Limb (tissue), 2 donors: ENCODE measurements around the gene MAEA.
A peak's percentile ranks its signal among the peaks of the same experiment; 100 is the strongest.

Experiments
- DNase-seq, 2 donors: peaks; one replicate each; pipeline ENCODE4 v3.0.0-alpha.2; 2016; ENCODE audit errors: extremely low spot score in 2 of 2

Gene MAEA

DNA sequence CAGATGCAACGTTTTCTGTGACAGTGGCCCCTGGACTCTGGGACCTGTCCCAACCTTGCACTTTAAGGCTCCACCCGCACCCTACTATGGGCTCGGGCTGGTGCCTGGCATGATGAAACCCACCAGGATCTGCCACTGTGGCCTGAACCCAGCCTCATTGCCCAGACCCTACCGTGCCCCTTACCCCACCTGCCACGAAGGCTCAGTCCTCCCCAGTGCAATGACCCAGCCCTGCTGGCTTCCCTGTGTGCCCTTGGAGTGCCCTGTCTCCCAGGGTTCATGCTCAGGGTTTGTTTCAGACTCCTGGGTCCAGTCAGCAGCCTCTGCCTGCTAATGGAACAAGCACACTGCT lies 60.5 kb downstream of the MAEA start:
- DNase-seq = no peak

DNA sequence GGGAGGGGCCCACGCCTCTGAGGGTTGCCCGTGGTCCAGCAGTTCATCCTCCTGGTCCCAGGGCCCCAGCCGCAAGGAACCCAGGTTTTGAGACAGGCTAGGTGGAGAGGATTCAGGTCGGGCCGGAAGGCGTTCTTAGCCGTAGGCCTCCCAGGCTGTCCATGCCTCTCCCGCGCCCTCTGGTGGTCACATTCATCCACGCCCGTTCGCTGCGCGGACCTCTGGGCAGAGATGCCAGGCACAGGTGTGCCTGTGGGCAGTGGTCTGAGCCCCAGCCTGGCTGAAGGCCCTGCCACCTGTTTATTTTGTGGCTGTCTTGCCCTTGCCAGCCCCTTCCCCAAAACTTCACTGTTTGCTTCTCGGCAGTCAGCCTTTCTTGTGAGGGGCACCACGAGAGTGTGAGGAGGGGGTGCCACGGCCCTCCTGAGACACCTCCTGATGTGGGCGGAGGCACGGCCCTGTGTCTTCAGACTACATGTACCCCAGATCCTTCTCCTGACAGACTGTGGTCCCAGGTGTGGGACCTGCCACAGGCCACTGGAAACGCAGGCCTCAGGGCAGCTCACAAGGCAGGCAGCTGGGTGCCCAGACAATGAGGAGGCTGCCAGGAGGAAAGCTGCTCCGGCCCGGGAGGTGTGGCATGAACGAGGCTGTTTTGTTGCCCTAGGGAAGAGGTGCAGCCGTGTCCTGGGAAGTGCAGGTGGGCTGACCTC lies 62.3 kb downstream of the MAEA start:
- peak; percentile 71 to 89 for DNase-seq

DNA sequence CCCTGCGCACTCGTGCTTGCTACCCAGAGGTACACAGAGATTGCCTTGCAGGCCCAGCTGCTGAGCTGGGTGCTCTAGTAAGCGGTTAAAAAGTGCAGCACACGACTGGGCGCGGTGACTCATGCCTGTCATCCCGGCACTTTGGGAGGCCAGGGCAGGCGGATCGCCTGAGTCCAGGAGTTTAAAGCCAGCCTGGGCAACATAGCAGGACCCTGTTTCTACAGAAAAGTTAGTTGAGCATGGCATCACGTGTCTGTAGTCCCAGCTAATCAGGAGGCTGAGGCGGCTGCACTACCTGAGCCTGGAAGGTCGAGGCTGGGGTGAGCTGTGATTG lies 62.8 kb downstream of the MAEA start:
- no peak for DNase-seq

DNA sequence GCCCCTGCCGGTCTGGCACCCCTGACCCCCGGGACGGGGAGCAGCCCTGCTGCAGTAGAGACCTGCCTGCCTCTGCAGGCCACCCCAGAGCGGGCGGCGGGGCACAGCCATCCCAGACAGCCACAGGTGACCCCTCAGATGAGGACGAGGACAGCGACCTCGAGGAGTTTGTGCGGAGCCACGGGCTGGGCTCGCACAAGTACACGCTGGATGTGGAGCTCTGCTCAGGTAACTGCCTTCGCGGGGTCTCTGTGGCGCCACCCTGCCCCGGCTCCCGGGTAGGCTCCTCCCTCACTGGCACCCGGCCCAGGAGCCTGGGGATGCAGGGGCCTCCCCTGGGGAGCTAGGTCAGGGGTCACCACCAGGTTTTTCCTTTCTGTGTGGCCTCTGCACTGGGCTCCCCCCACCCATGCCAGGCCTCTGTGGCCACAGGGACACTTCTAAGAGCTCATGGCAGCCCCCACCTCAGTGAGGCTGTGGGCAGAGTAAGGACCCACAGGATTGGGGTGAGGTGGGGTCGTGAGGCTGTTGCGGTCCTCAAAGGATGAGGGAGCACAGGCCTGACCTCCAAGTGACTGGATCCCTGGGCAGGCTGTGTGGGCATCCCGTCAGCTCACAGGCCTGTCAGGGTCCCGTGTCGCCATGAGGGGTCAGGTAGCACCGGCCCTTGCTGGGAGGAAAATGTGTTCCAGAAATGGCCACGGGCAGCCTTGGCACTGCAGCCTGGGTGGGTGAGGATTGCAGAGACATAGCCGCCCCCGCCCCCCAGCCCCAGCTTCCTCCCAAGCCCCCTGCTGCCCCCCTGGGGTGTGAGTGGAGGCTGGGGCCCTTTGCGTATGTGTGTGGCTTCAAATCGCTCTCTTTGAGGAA lies 63.7 kb downstream of the MAEA start:
- no peak for DNase-seq

DNA sequence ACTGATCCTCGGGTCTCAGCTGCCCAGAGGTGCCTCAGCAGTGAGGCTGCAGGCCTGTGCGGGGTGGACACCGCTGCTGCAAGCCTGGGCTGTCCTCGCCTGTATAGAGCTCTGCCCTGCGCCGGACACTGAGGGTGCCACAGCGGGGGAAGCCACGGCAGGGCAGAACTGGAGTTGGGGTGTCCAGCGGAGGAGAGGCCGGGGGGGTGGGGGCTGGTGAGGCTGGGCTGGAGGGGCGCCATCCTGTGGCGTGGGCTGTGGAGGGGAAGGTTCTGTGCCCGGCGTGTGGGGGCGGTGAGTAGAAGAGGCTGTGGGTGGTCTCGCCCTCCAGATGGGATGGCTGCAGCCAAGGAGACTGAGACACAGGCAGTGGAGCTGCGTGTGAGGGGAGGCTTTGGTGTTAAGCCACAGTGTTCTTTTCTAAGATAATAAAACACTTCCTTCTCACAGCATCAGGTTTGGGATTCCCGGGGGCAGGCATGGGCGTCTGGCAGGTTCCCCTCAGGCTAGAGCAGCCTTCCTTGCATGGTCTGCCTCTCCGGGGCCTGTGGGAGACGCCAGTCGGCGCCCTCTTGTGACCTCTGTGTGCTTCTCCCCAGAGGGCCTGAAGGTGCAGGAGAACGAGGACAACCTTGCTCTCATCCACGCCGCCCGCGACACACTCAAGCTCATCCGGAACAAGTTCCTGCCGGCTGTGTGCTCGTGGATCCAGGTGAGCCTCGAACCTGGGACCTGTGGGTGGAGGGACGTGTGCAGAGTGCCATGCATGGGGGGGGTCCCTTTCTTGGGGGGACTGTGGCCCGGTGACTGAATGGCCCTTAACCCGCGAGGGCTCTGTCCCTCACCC lies 64.7 kb downstream of the MAEA start:
- DNase-seq = no peak

DNA sequence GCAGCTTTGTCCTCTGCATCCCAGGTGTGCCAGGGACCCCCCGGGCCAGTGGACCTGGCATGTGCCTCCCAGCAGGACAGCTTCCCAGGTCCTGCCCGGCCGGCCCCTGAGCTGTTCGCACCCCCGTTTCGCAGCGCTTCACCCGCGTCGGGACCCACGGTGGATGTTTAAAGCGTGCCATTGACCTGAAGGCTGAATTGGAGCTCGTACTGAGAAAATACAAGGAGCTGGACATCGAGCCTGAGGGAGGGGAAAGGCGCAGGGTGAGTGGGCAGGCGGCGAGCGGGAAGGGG lies 65.2 kb downstream of the MAEA start:
- no peak for DNase-seq

DNA sequence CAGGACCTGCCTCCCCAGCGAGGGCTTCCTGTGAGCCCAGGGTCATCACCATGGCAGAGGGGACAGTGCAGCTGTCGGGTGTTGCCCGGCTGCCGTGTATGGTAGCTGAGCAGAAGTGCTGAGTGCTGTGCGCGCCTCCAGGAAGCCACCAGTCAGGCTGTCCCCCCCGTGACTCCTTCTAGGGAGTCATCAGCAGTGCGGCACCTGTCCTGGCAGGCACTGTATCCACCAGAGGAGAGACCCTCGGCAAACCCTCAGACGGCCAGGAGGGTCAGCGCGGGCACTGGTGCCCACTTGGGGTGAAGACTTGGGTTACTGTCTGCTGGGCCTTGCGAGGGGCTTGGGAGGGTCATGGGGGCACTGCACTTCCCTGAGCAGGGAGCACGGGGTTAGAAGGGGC lies 65.7 kb downstream of the MAEA start:
- DNase-seq = no peak

DNA sequence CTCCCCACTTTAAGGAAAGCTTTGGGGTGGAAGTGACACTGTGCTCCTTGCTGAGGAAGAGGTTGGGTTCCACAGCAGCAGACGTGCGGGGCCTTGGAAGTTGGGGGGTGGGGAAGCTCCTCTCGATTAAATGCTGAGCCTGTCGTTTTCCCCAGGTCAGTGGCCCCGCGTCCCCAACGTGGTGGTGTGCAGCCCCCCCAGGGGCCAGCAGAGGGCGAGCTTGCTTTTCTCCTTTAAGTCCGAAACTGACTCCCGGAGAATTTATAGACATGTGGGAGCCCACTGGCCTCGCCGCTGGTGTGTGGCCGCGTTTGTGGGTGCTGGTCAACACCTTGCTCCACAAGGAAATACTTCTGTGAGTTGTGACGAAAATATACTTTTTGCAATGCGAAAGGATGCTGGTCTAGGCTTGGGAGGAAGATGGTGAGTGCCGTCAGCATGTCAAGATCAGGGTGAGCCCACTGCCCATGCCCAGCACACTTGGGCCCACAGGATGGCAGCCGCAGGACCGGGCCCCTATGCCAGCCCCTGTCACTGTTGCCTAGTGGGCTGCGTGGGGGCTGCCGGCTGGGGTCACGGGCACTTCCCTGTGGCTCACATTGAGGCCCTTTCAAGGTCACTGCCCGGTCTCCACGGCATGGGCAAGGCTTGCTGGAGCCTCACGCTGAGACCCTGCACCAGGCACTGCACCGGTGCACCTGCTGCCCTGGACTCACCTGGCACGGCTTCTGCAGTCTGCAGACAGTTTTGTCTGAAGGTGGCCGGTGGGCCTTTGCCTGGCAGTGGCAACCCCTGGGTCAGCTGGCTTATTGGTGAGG lies 66.7 kb downstream of the MAEA start:
- DNase-seq = peak; percentile 38 to 76

DNA sequence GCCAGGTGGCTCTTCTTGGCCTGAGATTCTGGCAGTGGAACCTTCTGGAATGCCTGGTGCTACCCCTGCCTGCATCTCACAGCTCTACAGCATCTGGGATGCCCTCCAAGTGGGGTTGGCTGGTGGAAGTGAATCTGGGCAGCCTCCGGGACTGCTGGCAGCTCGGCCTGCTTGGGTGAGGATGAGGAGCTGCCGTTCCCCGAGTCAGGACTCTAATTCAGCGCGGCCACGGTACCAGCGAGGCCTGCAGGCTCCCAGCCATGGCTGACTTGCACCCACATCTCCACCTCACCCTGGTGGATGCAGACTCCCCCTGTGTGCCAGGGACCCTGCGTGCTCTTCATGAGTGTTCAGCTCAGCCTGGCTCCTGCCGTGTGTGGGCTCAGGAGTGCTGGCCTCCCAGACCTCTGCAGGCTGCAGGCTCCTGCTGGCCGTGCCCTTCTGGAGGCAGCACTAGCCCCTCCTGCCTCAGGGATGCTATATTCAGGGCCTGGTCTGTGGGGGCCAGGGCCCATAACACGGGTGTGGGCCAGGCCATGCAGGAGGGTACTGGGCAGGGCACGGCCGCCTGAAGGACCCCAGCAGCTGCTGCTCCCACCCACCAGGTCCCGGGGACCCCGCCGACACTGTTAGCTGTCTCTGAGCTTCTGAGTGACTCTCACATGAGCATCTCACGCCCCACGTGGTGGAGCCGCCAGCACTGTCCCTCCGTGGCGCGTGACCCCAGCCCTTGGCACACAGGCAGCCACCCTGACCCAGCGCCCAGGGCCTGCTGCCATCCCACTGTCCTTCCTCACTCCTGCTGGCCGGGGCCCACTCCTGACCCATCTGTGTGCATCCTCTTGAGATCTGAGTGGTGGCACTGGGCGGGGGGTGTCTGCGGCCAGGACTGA lies 67.9 kb downstream of the MAEA start:
- no peak for DNase-seq

DNA sequence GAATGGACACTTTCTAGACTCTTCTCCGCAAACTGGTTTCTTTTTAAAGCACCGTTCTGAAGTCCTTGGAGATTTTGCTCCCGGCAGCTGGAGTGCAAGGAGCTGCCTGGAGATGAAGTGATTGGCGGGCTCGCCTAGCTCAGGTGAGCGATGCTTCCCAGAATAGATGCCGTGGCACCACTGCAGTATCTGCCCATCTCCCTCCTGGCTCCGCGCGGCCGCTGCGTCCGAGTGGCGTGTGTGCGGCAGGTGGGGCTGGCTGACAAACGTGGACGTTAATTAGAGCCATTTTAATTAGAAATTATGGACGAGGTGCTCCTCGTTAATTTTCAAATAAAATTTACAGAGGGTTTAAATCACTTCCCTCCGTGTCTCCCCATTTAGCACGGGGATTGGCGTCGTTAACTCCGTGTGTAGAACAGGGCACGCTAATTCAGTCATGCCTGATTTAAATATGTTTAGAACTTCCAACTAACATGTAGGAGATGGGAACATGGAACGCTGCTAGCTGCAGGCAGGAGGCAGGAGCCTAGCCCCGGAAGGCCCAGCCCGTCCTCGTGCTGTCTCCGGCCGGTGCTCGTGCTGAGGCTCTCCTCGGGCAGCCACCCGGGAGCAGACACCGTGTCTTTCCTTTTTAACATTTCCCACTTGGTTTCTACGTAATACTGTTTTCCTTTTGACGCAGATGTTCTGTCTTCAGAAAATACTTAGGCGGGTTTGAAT lies 68.9 kb downstream of the MAEA start:
- no peak for DNase-seq

DNA sequence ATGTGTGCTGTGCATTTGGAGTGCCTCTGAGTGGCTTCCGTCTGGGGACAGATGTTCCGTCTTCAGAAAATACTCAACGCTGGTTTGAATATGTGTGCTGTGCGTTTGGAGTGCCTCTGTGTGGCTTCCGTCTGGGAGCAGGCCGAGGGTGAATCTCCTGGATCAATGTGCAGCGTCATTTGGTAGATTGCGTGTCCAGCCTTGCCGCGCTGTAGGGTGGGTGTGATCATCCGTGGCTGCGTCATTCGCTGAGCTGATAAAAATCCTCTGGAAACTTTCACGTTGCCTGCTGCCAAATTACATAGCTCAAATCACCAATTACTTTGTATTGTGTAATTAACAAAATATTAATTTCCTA lies 69.4 kb downstream of the MAEA start:
- DNase-seq = no peak

DNA sequence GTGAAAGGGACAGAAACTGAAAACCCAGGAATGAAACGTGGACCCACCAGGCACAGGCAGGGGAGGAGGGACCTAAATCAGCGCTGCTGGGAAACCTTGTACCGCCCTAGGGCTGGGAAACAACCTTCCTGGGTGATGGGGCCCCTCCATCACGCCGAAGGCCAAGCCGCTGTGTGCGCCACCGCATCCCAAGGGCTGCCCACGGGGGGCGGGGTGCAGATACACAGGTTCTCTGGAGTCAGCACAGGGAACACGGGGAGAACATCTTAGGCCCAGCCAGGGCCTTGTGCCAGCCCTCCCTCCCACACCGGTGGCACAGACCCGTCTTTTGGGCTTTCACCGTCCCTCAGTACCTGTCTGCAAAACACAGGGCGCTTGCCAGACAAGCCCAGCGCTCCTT lies 70.3 kb downstream of the MAEA start:
- DNase-seq = no peak

DNA sequence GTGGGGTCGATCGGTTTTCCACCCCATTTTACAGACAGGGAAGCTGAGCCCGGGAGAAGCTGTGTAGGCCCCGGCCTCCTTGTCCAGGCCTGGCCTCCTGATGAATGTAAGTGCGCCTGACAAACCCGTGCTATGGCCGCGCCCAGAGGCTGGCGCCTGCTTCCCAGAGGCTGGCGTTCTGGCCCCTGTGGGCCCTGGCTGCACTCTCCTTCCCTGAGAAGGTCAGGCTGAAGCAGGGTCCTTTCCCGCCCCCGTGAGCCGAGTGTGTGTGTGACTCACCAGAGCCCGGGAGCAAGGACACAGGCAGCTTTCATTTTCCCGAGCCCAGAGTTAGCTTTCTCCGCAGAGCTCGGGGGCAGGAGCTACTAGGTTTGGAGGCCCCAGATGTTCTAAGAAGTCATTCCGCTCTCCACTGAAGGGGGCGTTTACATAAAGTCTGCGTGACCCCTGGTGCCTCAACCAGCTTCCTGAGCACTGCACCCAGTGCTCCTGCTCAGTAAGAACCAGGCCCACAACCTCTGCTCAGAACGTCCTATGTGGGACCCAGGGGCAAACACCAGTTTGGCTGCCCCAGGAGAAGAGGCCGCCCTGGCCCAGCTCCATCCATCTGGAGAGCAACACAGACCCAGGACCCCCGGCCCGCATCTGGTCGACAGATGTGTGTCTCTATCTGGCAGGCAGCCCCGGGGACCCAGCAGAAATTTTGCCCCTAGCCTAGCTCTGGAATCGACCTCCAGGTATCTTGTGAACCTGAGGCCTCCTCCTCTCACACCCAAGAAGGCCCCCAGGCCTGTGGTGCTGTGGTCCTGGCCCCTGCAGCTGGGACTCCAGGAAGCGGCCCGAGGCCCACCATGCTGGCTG lies 71.0 kb downstream of the MAEA start:
- no peak for DNase-seq

DNA sequence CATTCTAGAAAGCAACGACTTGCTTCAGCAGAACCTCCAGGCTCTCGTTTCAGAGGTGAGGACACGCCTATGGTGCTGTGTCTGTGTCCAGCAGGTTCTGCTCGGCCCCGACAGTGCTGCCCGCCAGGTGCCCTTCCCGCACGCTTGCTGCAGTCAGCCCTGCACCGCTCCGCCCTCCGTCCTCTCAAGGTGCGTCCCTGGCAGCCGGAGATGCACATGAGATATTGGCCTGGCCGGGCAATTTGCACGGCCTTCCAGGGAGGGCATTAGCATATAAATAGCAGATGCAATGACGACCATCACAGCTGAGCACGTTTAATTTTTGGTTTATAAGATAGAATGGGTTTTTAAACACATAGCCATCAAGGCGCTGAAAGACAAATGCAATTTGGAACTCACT lies 71.7 kb downstream of the MAEA start:
- no peak for DNase-seq

DNA sequence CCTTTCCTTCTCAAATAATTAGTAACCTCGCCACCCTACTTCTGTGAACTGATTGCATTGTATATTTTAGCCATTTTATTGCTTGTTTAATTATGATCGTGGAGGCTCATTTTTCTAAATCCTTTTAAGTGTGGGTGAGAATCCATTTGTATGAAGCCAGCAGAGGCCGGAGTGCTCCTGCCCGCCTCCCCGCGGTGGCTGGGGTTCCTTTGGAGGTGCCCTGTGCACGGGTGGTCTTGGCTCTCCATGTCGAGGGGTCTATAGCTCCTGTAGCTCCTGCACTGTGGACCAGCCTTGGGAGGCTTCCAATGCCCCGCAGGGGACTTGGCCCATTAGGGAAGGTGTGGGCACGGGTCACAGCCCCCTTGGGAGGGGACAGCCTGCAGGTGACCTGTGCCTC lies 72.4 kb downstream of the MAEA start:
- no peak for DNase-seq

DNA sequence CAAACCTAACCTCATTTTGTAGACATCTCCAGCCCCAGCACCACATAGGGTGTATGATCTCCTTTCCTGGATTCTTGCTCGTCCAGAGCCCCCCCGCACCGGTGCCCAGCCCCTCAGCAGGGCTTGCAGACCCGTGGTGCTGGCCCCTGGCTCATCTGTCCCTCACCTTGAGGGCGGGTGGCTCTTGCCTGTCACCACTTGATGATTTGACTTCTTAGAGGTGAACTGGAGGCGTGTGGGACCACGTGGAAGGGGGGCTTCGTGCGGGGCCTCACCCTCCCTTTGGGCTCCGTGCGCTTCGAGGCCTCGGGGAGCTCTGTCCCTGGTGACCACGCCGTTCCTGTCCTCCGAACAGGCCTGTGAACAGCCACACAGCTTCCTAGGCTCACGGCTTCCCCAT lies 72.8 kb downstream of the MAEA start:
- DNase-seq = no peak

DNA sequence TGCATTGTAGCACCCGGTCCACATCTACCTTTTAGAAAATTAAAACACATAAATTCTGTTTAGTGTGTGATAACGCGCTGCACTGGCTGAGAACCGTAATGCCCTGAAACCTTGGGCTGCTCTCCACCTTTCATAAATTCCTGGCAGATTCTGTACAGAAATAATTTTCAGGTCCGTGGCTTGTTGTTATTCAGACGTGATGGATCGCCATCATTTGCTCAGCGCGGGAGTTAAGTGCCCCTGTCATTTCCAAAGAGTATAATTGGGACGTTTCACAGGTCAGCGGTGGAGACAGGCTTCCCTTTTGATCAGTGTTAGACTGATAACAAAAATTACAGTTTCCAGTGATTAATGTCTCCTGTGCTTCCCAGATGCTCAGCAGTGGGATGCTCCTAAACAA lies 73.8 kb downstream of the MAEA start:
- no peak for DNase-seq

DNA sequence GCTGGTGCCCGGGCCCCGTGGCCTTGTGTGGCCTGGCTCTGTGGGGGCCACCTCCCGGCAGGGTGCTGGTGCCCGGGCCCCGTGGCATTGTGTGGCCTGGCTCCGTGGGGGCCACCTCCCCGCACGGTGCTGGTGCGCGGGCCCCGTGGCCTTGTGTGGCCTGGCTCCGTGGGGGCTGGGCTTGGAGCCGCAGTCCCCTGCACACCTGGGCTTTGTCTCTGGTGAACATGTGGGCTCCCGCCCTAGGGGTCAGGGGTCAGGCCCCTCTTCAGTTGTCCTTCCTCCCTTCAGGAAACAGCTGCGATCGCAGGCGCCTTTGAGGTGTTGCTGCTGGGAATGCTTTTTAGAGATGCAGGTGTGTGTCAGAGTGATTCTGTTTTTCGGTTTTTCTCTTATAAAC lies 74.5 kb downstream of the MAEA start:
- DNase-seq = no peak

DNA sequence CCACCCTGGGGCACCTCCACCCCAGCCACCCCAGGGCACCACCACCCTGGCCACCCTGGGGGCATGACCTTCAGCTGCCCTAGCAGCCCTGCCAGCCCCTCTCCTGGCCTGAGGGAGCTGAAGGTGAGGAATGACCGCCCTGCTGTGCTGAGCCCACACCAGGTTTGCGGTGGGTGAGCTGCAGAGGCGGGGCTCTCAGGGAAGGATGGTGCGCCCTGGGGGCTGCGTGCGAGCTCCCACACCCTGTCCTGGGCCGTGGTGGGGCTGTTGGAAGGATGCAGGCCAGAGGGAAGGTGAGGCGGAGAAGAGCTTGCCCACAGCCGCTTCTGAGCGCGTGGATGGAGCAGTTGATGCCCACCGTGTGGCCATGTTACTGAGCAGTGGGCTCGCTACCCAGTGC lies 75.1 kb downstream of the MAEA start:
- DNase-seq = no peak
